ENCODE results near the gene AUP1.

GRCh38 chr2:74537140-74537539, 7.6 kb upstream of the AUP1 start:
- TF ChIP-seq CTCF (IDR thresholded peaks at IDR 0.05; ENCODE audit: control extremely low read depth in 1 of 3, insufficient read depth in 1 of 3, low read depth in 1 of 3, low read length in 3 of 3) = no peak
- no peak for TF ChIP-seq PHF8 (conservative IDR thresholded peaks at IDR 0.05; ENCODE audit: low read depth, low read length)
- no peak for TF ChIP-seq EZH2 (IDR thresholded peaks at IDR 0.05; ENCODE audit: low read depth, low read length, severe bottlenecking)
- TF ChIP-seq E2F6 (IDR thresholded peaks at IDR 0.05) = no peak
- TF ChIP-seq ASH2L (IDR thresholded peaks at IDR 0.05; ENCODE audit: low read length) = no peak
